LoVo (cell line): ENCODE measurements around the gene C19orf33.
"Not testable (repeated sequence)": the region's sequence is repeated elsewhere in the genome, so short reads cannot be mapped to it uniquely, and the experiment has no call there.

ENCODE experiments used
- DNase-seq: peaks from one replicate; pipeline ENCODE4 v3.0.0-alpha.2; 2016; ENCODE audit warnings: low spot score

Gene C19orf33

GRCh38 chr19:38339011-38339410, 35.0 kb downstream of the C19orf33 start:
- not testable (repeated sequence) for DNase-seq

- DNase-seq, result no peak
Measured at GRCh38 chr19:38340927-38341326, 36.9 kb downstream of the C19orf33 start.

GRCh38 chr19:38346837-38347236, 42.8 kb downstream of the C19orf33 start:
- DNase-seq, result no peak

GRCh38 chr19:38350883-38351282, 46.8 kb downstream of the C19orf33 start:
- no peak for DNase-seq

GRCh38 chr19:38351865-38352395, 47.9 kb downstream of the C19orf33 start:
- DNase-seq, result no peak

GRCh38 chr19:38352611-38353010, 48.6 kb downstream of the C19orf33 start:
- no peak for DNase-seq
